GM10248 (cell line): ENCODE data around the gene SURF2.

Source experiments
- CTCF ChIA-PET: fragments of 300-600 bp; sonication (Branson Sonifier 250); formaldehyde crosslinking; extraction: SDS; loops from one replicate; lab custom pipeline; 2021; ENCODE audit warnings: antibody characterized with exemption; lab: Yijun Ruan, JAX
- POLR2A ChIA-PET: fragments of 350-650 bp; sonication (Branson Sonifier 250); formaldehyde crosslinking; extraction: SDS; loops from one replicate; lab custom pipeline; 2020; ENCODE audit warnings: antibody characterized with exemption; lab: Yijun Ruan, JAX
- DNase-seq: peaks from one replicate; pipeline ENCODE4 v3.0.0; 2012; ENCODE audit errors: extremely low spot score
- CTCF ChIP-seq: IDR thresholded peaks from 2 replicates; pipeline ENCODE4 v1.5.1; 2012; ENCODE audit warnings: mild to moderate bottlenecking, low read depth; ENCODE audit errors: extremely low read depth, missing control alignments, control extremely low read depth

Gene SURF2

GRCh38 chr9:133349965-133350616 is 6.3 kb upstream of the SURF2 start:
- no peak for TF ChIP-seq CTCF
- POLR2A ChIA-PET: interaction anchor here (1.3 to 1.7 kb wide), 3 partner anchors 22 to 27 kb away, joined by 3 to 7 read pairs (median 3); no protein-coding TSS in a partner anchor
- DNase-seq: no peak
- CTCF ChIA-PET: interaction anchor here (1.0 to 2.4 kb wide), 8 partner anchors 8 to 135 kb away, joined by 3 to 10 read pairs (median 4); no protein-coding TSS in a partner anchor

- no peak for TF ChIP-seq CTCF
- POLR2A ChIA-PET: interaction anchor here (0.5 to 1.7 kb wide), 3 partner anchors 10 to 22 kb away, joined by 6 to 7 read pairs (median 7); no protein-coding TSS in a partner anchor
- no peak for DNase-seq
- CTCF ChIA-PET: interaction anchor here (0.9 to 2.4 kb wide), 7 partner anchors 8 to 22 kb away, joined by 3 to 10 read pairs (median 4); no protein-coding TSS in a partner anchor
Measured at GRCh38 chr9:133351526-133351907, 4.8 kb upstream of the SURF2 start.

- CTCF ChIA-PET: interaction anchor here (0.9 to 2.0 kb wide), 4 partner anchors 10 to 21 kb away, joined by 3 to 8 read pairs (median 4); no protein-coding TSS in a partner anchor
- peak; percentile 57 for TF ChIP-seq CTCF
- DNase-seq: peak; percentile 43
- POLR2A ChIA-PET: interaction anchor here (1.0 to 1.3 kb wide), 2 partner anchors 9 to 12 kb away, joined by 4 to 6 read pairs; no protein-coding TSS in a partner anchor
Measured at GRCh38 chr9:133351908-133352634, 4.3 kb upstream of the SURF2 start.

GRCh38 chr9:133352635-133353340 is 3.6 kb upstream of the SURF2 start:
- TF ChIP-seq CTCF: no peak
- ChIA-PET POLR2A (interaction anchor here (1.3 to 4.8 kb wide), 2 partner anchors 12 to 19 kb away, joined by 4 to 21 read pairs; no protein-coding TSS in a partner anchor), CTCF (no interaction called here)
- no peak for DNase-seq

GRCh38 chr9:133353548-133353947 is 2.8 kb upstream of the SURF2 start:
- ChIA-PET POLR2A (interaction anchor here (1.3 to 4.8 kb wide), 2 partner anchors 11 to 18 kb away, joined by 4 to 21 read pairs; no protein-coding TSS in a partner anchor), CTCF (no interaction called here)
- no peak for DNase-seq
- TF ChIP-seq CTCF: no peak

GRCh38 chr9:133354766-133355165 is 1.6 kb upstream of the SURF2 start:
- ChIA-PET POLR2A (interaction anchor here (4.8 kb wide), 1 partner anchor 17 kb away, joined by 21 read pairs; no protein-coding TSS in a partner anchor), CTCF (interaction anchor here (1.1 to 1.7 kb wide), 2 partner anchors 22 to 132 kb away, joined by 3 to 4 read pairs; no protein-coding TSS in a partner anchor)
- no peak for DNase-seq
- no peak for TF ChIP-seq CTCF
